ENCODE data around the gene SGPL1. TPM values are rescaled to one million over a fixed set of nuclear protein-coding genes. Genes with fewer than 3 reads are reported as not detected.

SGPL1 gene
- total and polyA plus RNA-seq, 2 experiments from 2014 or later: 12.0 to 42.7 TPM

GRCh38 chr10:70834441-70835151 lies 18.8 kb downstream of the SGPL1 start:
- Histone ChIP-seq H3K4me1 (ENCODE audit: insufficient read depth) (no peaks in the 10 kb centered on the region), H3K4me3 (no peak overlapping the region), H4K20me1 (replicated peaks; ENCODE audit: insufficient read depth) (peaks cover 23% of the 10 kb centered on the region; the same call in 1 of the 2 replicates), H3F3A (replicated peaks; ENCODE audit: low read depth) (no peaks in the 10 kb centered on the region), H3K79me2 (replicated peaks; ENCODE audit: insufficient read depth) (peaks cover 95% of the 10 kb centered on the region), H3K27ac (ENCODE audit: low read depth) (no peak overlapping the region), H3K36me3 (ENCODE audit: insufficient read depth) (peaks cover 6% of the 10 kb centered on the region; the same call in 1 of the 2 replicates), H3K4me2 (no peak overlapping the region), H3K27me3 (ENCODE audit: insufficient read depth) (no peaks in the 10 kb centered on the region), H2AFZ (no peak overlapping the region), H3K9me2 (ENCODE audit: insufficient read depth) (no peaks in the 10 kb centered on the region)
- DNase-seq (ENCODE audit: low spot score) (no peak), ATAC-seq (no peak)
- Mint-ChIP-seq H3K36me3 (ENCODE audit: low read depth) (peaks cover 26% of the 10 kb centered on the region), H3K27me3 (ENCODE audit: insufficient read depth, low read depth, poor library complexity) (no peaks in the 10 kb centered on the region), H3K9me3 (no peaks in the 10 kb centered on the region; the same call in 2 of the 3 replicates), H3K27ac (no peak overlapping the region), H3K4me1 (no peaks in the 10 kb centered on the region; the same call in 2 of the 3 replicates), H3K4me3 (no peak overlapping the region)
- TF ChIP-seq EZH2phosphoT487 (IDR thresholded peaks at IDR 0.05; ENCODE audit: unreplicated experiment): no peak
- TF ChIP-seq ZNF462 (CRISPR knock-in tag; IDR thresholded peaks at IDR 0.05): no peak
- no peak for TF ChIP-seq REST (IDR thresholded peaks at IDR 0.05; ENCODE audit: unreplicated experiment)
- TF ChIP-seq ZNF114 (CRISPR knock-in tag; IDR thresholded peaks at IDR 0.05): no peak
- no peak for TF ChIP-seq ETS1 (IDR thresholded peaks at IDR 0.05)
- TF ChIP-seq JUNB (IDR thresholded peaks at IDR 0.05; ENCODE audit: unreplicated experiment): no peak
- TF ChIP-seq CREB1 (CRISPR knock-in tag; IDR thresholded peaks at IDR 0.05; ENCODE audit: low read depth): no peak
- TF ChIP-seq CTCF (conservative IDR thresholded peaks at IDR 0.05; ENCODE audit: low read depth in 2 of 2): no peak
- TF ChIP-seq POLR2AphosphoS5 (IDR thresholded peaks at IDR 0.05; ENCODE audit: low read depth): no peak
- no peak for TF ChIP-seq EZH2 (IDR thresholded peaks at IDR 0.05; ENCODE audit: low read depth, unreplicated experiment)
- no peak for TF ChIP-seq STAT1 (IDR thresholded peaks at IDR 0.05; ENCODE audit: unreplicated experiment)
- no peak for TF ChIP-seq NANOG (IDR thresholded peaks at IDR 0.05; ENCODE audit: borderline replicate concordance)
- TF ChIP-seq ZNF331 (CRISPR knock-in tag; IDR thresholded peaks at IDR 0.05; ENCODE audit: low read depth): no peak

Measured in GM23338 (cell line).